ENCODE results near the gene KCNMB1. TPM values are rescaled to one million over a fixed set of nuclear protein-coding genes. Genes with fewer than 3 reads are reported as not detected.

KCNMB1 gene
- total RNA-seq, 2 donors from 2014 or later, result not detected

GRCh38 chr5:170407062-170407461, 17.9 kb upstream of the KCNMB1 start:
- ATAC-seq (no peak), DNase-seq (ENCODE audit: low spot score) (no peak)
- Mint-ChIP-seq H3K4me1 (ENCODE audit: low read depth in 2 of 2) (no peaks in the 10 kb centered on the region), H3K27me3 (peaks cover 0 to 3% of the 10 kb centered on the region in 2 donors), H3K4me3 (no peak overlapping the region), H3K9me3 (no peaks in the 10 kb centered on the region), H3K36me3 (no peaks in the 10 kb centered on the region), H3K27ac (no peak overlapping the region)

GRCh38 chr5:170405817-170406216, 16.6 kb upstream of the KCNMB1 start:
- no peaks in the 10 kb centered on the region for H3K36me3 Mint-ChIP-seq
- DNase-seq (ENCODE audit: low spot score), result no peak
- no peak overlapping the region for H3K4me3 Mint-ChIP-seq
- no peak for ATAC-seq
- no peaks in the 10 kb centered on the region for H3K9me3 Mint-ChIP-seq
- H3K27ac Mint-ChIP-seq, result no peak overlapping the region
- H3K4me1 Mint-ChIP-seq (ENCODE audit: low read depth in 2 of 2), result no peaks in the 10 kb centered on the region
- peaks cover 0 to 3% of the 10 kb centered on the region in 2 donors for H3K27me3 Mint-ChIP-seq

GRCh38 chr5:170404398-170404797, 15.2 kb upstream of the KCNMB1 start:
- Mint-ChIP-seq H3K27me3 (peaks cover 0 to 3% of the 10 kb centered on the region in 2 donors), H3K36me3 (no peaks in the 10 kb centered on the region), H3K4me3 (no peak overlapping the region), H3K4me1 (ENCODE audit: low read depth in 2 of 2) (no peaks in the 10 kb centered on the region), H3K9me3 (no peaks in the 10 kb centered on the region), H3K27ac (no peak overlapping the region)
- DNase-seq (ENCODE audit: low spot score) (no peak), ATAC-seq (no peak)

GRCh38 chr5:170403675-170404074, 14.5 kb upstream of the KCNMB1 start:
- DNase-seq (ENCODE audit: low spot score), result no peak
- Mint-ChIP-seq H3K27me3 (peaks cover 0 to 3% of the 10 kb centered on the region in 2 donors), H3K27ac (no peak overlapping the region), H3K36me3 (no peaks in the 10 kb centered on the region), H3K4me1 (ENCODE audit: low read depth in 2 of 2) (no peaks in the 10 kb centered on the region), H3K4me3 (no peak overlapping the region), H3K9me3 (no peaks in the 10 kb centered on the region)
- ATAC-seq, result no peak

- Mint-ChIP-seq H3K9me3 (no peaks in the 10 kb centered on the region), H3K27me3 (no peaks in the 10 kb centered on the region), H3K36me3 (no peaks in the 10 kb centered on the region), H3K4me1 (ENCODE audit: low read depth in 2 of 2) (no peaks in the 10 kb centered on the region), H3K27ac (no peak overlapping the region), H3K4me3 (no peak overlapping the region)
- no peak for DNase-seq (ENCODE audit: low spot score)
- ATAC-seq, result no peak
These were observed 13.3 kb upstream of the KCNMB1 start for GRCh38 chr5:170402508-170402907.

GRCh38 chr5:170397059-170397458, 7.9 kb upstream of the KCNMB1 start:
- Mint-ChIP-seq H3K27me3 (peaks cover 7 to 17% of the 10 kb centered on the region in 2 donors), H3K9me3 (no peaks in the 10 kb centered on the region), H3K27ac (no peak overlapping the region), H3K36me3 (no peaks in the 10 kb centered on the region), H3K4me3 (no peak overlapping the region), H3K4me1 (ENCODE audit: low read depth in 2 of 2) (peaks cover 7 to 10% of the 10 kb centered on the region in 2 donors)
- no peak for DNase-seq (ENCODE audit: low spot score)
- no peak for ATAC-seq

GRCh38 chr5:170393958-170394357, 4.8 kb upstream of the KCNMB1 start:
- peaks cover 7 to 17% of the 10 kb centered on the region in 2 donors for H3K27me3 Mint-ChIP-seq
- ATAC-seq (no peak), DNase-seq (ENCODE audit: low spot score) (no peak)
- peaks cover 7 to 10% of the 10 kb centered on the region in 2 donors for H3K4me1 Mint-ChIP-seq (ENCODE audit: low read depth in 2 of 2)
- H3K36me3 Mint-ChIP-seq, result no peaks in the 10 kb centered on the region
- no peaks in the 10 kb centered on the region for H3K9me3 Mint-ChIP-seq
- H3K4me3 Mint-ChIP-seq, result no peak overlapping the region
- no peak overlapping the region for H3K27ac Mint-ChIP-seq

GRCh38 chr5:170393235-170393634, 4.1 kb upstream of the KCNMB1 start:
- peak overlapping the region; percentile 13 for H3K4me3 Mint-ChIP-seq
- no peak for DNase-seq (ENCODE audit: low spot score)

GRCh38 chr5:170390472-170390871, 1.3 kb upstream of the KCNMB1 start:
- Mint-ChIP-seq H3K4me3 (no peak overlapping the region), H3K9me3 (no peaks in the 10 kb centered on the region), H3K4me1 (ENCODE audit: low read depth in 2 of 2) (peaks cover 7 to 10% of the 10 kb centered on the region in 2 donors), H3K36me3 (no peaks in the 10 kb centered on the region), H3K27ac (no peak overlapping the region), H3K27me3 (peaks cover 3 to 16% of the 10 kb centered on the region in 2 donors)
- ATAC-seq (no peak), DNase-seq (ENCODE audit: low spot score) (no peak)

More at GRCh38 chr5:170393235-170393634, 4.1 kb upstream of the KCNMB1 start:
- Mint-ChIP-seq H3K27me3 (peaks cover 7 to 20% of the 10 kb centered on the region in 2 donors), H3K27ac (no peak overlapping the region), H3K4me1 (ENCODE audit: low read depth in 2 of 2) (peaks cover 7 to 10% of the 10 kb centered on the region in 2 donors), H3K9me3 (no peaks in the 10 kb centered on the region), H3K36me3 (no peaks in the 10 kb centered on the region)
- peak in 1 of 2 donors; percentile 75 for ATAC-seq

- H3K27me3 Mint-ChIP-seq, result peaks cover 0 to 8% of the 10 kb centered on the region in 2 donors
- no peaks in the 10 kb centered on the region for H3K9me3 Mint-ChIP-seq
- H3K27ac Mint-ChIP-seq, result no peak overlapping the region
- peaks cover 7 to 10% of the 10 kb centered on the region in 2 donors for H3K4me1 Mint-ChIP-seq (ENCODE audit: low read depth in 2 of 2)
- ATAC-seq (no peak), DNase-seq (ENCODE audit: low spot score) (no peak)
- H3K36me3 Mint-ChIP-seq, result no peaks in the 10 kb centered on the region
- no peak overlapping the region for H3K4me3 Mint-ChIP-seq
These were observed 354 bp upstream of the KCNMB1 start for GRCh38 chr5:170389550-170389892.

- Mint-ChIP-seq H3K4me1 (ENCODE audit: low read depth in 2 of 2) (peaks cover 0 to 2% of the 10 kb centered on the region in 2 donors), H3K36me3 (no peaks in the 10 kb centered on the region), H3K4me3 (no peak overlapping the region), H3K27me3 (peaks cover 0 to 8% of the 10 kb centered on the region in 2 donors), H3K27ac (no peak overlapping the region), H3K9me3 (no peaks in the 10 kb centered on the region)
- no peak for DNase-seq (ENCODE audit: low spot score)
- no peak for ATAC-seq
These were observed 1.2 kb downstream of the KCNMB1 start for GRCh38 chr5:170387775-170388639.

GRCh38 chr5:170386743-170387395, 2.3 kb downstream of the KCNMB1 start:
- ATAC-seq (no peak), DNase-seq (ENCODE audit: low spot score) (no peak)
- no peaks in the 10 kb centered on the region for H3K36me3 Mint-ChIP-seq
- H3K27ac Mint-ChIP-seq, result no peak overlapping the region
- H3K9me3 Mint-ChIP-seq, result no peaks in the 10 kb centered on the region
- H3K4me1 Mint-ChIP-seq (ENCODE audit: low read depth in 2 of 2), result no peaks in the 10 kb centered on the region
- H3K27me3 Mint-ChIP-seq, result peaks cover 0 to 8% of the 10 kb centered on the region in 2 donors
- no peak overlapping the region for H3K4me3 Mint-ChIP-seq

- Mint-ChIP-seq H3K9me3 (no peaks in the 10 kb centered on the region), H3K27ac (no peak overlapping the region), H3K4me3 (no peak overlapping the region), H3K27me3 (peaks cover 0 to 5% of the 10 kb centered on the region in 2 donors), H3K4me1 (ENCODE audit: low read depth in 2 of 2) (no peaks in the 10 kb centered on the region), H3K36me3 (no peaks in the 10 kb centered on the region)
- DNase-seq (ENCODE audit: low spot score) (no peak), ATAC-seq (peak in 1 of 2 donors; percentile 8)
These were observed 5.9 kb downstream of the KCNMB1 start for GRCh38 chr5:170383227-170383626.

- Mint-ChIP-seq H3K4me1 (ENCODE audit: low read depth in 2 of 2) (no peaks in the 10 kb centered on the region), H3K27ac (no peak overlapping the region), H3K9me3 (no peaks in the 10 kb centered on the region), H3K27me3 (peaks cover 0 to under 1% of the 10 kb centered on the region in 2 donors), H3K36me3 (no peaks in the 10 kb centered on the region), H3K4me3 (no peak overlapping the region)
- ATAC-seq, result no peak
- no peak for DNase-seq (ENCODE audit: low spot score)
These were observed 6.4 kb downstream of the KCNMB1 start for GRCh38 chr5:170382790-170383189.
